Measurements from ENCODE around the gene CCL21.

Gene CCL21

GRCh38 chr9:34701769-34702736 is 7.9 kb downstream of the CCL21 start:
- DNase-seq = peak; percentile 77

GRCh38 chr9:34701023-34701768 is 8.7 kb downstream of the CCL21 start:
- DNase-seq = peak; percentile 70

DNA sequence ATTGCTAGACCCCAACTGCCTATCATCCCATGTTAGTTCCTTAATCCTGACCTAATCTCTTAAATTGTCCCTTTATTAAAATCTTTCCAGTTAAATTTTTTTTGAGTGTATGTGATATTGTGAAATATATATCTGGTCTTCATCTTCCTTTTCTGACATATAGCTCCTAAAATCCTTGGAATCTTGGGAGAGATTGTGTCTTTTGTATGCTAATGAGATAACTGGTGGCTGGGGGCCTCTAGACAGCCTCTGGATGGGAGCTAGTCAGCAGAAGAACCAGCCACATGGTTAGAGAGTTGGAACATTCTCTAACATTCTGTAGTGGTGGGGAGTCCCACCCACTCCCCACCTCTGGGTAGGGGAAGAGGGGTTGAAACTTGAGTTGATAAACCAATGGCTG is 15.1 kb downstream of the CCL21 start:
- no peak for DNase-seq

DNA sequence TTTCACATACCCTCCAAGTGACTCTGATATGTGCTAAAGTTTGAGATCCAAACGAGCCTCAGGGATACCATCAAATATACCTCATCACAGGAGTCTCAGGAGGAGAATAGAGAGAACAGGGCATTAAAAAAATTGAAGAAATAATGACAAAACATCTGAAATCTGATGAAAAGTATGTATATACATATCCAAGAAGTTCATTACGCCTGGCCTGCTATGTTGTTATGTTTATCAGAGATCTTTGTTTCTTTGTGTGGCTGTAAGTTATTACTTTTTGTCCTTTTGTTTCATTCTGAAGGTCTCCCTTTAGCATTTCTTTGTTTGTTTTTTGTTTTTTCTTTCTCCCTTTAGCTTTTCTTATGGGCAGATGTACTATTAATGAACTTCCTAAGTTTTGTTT is 16.4 kb downstream of the CCL21 start:
- no peak for DNase-seq

- DNase-seq = no peak
Measured at GRCh38 chr9:34691936-34692315, 18.0 kb downstream of the CCL21 start.

DNA sequence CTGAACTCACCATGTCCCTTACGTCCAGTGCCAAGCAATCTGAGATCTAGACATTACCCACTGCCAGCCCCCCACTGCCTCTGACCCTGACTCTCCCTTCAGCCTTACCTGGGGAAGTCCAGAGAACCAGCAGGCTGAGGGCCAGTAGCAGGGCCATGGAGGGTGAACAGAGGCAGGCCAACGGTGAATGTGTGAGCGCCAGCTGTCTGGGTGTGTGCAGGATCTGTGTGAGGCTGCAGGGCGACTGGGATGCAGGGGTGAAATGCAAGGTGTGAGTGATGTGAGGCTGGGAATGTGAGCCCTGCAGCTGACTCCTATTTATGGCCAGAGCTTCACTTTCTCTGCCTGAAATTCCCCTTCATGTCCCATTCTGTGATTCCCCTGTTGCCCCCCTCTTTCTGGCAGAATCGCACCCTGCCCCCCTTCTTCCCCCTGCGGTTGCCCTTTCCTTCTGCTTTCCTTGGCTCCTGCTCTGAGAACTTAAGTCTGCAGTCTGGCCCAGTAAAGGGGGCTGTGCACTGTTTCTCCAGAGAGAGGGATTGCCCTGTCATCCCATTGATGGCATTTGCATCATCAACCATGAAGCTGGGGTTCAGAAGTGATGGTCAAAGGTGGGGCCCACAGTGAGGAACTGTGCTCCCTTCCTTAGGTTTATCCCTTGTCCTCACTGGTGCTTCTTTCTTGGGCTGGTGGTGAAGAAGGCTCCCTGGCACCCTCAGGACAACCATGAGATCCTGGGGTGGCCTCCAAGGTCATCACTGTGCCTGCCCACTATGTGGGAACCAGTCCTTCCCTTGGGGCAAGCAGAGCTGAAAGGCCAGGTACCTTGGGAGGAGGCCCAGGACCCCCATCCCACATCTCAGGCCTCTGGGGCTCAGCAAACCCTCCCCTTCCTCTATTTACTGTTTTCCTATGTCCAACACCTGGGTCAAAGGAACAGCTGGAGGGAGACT is 18.7 kb downstream of the CCL21 start, which contains the start of gene CCL19:
TSS of gene CCL19 (minus strand) at position 294 of the 953 bp plus-strand sequence. CDS start at position 157, 137 bp downstream.
- no peak for DNase-seq

GRCh38 chr9:34689512-34689911 is 20.4 kb downstream of the CCL21 start:
- DNase-seq = no peak

GRCh38 chr9:34689116-34689470 is 20.8 kb downstream of the CCL21 start:
- DNase-seq = no peak

DNA sequence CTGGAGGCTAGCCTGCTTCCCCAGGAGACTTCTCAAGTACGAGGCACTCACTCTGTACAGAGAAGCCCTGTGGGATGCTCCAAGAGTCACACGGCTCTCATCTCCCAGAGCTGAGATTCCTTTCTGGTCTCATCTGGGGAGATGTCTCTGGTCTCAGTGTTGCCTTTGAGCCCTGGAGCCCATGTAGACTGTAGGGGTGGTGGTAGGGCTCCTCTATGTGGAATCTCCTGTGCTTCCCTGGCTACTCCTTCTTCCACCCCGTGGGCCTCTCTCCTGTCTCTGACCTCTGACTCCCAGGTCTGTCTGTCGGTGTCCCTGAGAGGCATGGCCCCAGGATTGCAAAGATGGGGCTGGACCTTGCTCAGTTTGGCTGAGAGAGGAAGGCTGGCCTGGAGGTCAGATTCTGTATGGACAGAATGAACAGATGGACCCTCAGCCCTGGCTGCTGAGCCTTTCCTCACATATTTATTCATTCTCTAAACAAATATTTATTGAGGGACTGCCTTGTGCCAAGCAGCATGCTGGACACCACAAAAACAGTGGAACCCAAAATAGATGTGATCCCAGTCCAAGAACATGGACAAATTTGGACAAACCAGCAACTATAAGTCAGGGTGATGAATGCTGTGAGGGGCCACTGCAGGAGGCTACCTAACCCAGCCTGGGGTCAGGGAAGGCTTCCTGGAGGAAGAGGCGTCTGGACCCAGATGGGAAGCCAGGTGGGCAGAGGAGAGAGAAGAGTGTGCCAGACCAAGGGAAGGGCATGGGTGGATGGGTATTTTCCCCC is 21.4 kb downstream of the CCL21 start:
- DNase-seq = no peak

GRCh38 chr9:34687276-34688030 is 22.5 kb downstream of the CCL21 start:
- DNase-seq = no peak

GRCh38 chr9:34686732-34687131 is 23.2 kb downstream of the CCL21 start:
- no peak for DNase-seq

- no peak for DNase-seq
Measured at GRCh38 chr9:34686231-34686630, 23.7 kb downstream of the CCL21 start.

- DNase-seq = no peak
Measured at GRCh38 chr9:34685591-34685990, 24.3 kb downstream of the CCL21 start.

GRCh38 chr9:34684816-34685215 is 25.1 kb downstream of the CCL21 start:
- no peak for DNase-seq

GRCh38 chr9:34684145-34684544 is 25.8 kb downstream of the CCL21 start:
- DNase-seq = no peak

DNA sequence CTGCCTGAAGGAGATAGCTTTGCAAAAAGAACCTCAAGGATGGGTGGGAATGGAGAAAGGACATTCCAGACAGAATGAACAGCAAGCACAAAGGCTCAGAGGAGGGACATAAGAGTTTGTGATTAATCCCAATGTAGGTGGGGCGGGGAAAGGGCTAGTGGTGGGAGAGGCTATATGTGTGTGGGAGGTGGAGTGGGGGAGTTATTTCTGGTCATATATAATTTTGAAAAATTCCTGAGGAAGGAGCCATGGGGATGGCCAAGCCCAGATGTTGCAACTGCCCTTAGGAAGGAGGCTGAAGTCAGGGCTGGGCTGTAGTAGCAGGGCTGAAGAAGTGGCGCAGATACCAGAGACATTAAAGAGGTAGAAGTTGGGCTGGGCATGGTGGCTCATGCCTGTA is 34.1 kb downstream of the CCL21 start:
- DNase-seq = no peak

DNA sequence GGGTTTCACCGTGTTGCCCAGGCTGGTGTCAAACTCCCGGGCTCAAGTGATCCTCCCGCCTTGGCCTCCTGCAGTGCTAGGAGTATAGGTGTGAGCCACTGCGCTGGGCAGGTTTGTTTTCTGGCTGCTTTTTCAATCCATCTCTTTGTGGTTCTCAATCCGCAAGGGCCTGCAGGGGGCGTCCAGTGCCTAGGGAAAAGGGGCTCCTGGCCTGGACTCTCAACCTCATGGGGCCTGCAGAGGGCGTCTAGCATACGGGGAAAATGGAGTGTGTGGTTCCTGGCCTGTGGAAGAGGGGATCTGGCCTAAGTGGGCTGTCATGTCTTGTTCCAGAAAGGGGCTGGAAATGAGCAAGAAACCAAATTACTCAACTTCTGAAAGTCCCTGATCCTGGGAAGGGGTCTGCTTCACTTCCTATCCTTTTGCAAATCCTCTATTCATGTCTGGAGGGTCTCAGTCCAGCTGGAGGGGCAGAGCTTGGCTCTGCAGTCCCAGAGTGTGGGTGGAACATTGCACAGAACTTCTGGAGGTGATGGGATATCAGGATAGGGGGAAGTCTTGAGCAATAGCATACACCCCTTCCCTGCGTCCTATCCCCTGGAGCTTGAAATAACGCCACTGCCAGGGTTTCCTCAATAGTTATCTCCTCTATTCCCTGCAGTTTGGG is 34.8 kb downstream of the CCL21 start:
- peak; percentile 32 for DNase-seq

DNA sequence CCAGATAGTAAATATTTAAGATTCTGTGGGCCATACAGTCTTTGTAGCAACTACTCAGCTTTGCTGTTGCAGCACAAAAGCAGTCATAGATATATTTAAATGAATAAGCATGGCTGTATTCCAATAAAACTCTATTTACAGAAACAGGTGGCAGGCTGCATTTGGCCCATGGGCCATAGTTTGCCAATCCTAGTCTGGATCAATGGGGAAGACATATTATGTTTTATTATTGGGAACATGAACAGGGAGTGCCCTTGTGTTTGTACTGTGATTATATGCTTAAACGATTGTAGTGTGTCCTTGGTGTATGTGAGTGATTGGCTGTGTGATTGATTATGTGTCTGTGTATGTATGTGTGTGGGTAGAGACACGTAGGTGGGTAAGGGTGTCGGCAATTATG is 35.5 kb downstream of the CCL21 start:
- no peak for DNase-seq

DNA sequence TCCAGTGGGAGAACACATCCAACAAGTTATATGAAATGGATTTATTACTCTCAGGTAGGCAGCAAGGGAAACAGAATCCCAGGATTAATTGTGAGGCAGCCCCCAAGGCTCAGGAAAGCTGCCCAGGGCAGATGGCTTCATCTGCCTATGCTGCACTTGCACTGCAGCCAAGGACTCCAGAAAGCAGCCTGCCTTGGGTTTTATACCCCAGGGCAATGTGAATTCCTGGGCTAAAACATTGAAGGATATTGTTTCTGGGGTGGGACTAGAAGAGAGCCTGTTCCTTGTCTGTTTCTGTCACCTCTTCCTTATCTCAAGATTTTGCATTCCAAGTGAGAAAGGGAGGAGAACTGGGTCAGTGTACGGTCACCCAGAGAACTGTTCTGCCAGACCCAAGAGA is 38.6 kb downstream of the CCL21 start:
- no peak for DNase-seq

GRCh38 chr9:34669809-34670562 is 40.0 kb downstream of the CCL21 start:
- DNase-seq = no peak

Data from T-helper 9 cell (primary cell).